ENCODE results near the gene TMEM115. TPM values are rescaled to one million over a fixed set of nuclear protein-coding genes. Genes with fewer than 3 reads are reported as not detected.

TMEM115 gene
- total and polyA plus RNA-seq, 2 of the 4 experiments (the other 2 are of a cell fraction): 35.3 to 47.3 TPM

DNA sequence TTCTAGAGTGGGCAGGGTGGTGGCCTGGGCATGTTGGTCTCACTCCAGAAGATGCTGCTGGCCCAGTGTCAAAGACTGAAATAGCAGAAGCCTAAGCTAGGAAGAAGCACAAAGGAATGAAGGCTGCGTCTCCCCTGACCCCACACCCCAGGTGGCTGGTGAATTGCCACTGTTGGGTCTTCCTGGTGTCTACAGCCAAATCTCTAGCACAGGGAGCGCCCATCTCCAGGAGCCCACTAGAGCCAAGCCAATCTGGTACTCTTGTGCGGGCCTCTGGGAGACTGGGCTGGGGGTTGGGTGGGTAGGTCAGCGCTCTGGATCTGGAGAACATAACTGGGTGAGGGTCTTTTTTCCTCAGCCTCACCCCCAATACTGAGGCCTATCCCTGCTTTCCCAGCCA is 32.2 kb downstream of the TMEM115 start:
- peak overlapping the region; percentile 82; the same call in 1 of the 2 replicates for H3K9ac ChIP-seq (ENCODE audit: low read depth, low read length)
- WGBS, 2 experiments (ENCODE audit: extremely low coverage in 2 of 2, insufficient read length in 1 of 2): no CpG with 5 or more reads among the region's 4 CpGs
- H3K36me3 ChIP-seq (ENCODE audit: control insufficient read depth, insufficient read depth, low read length): peaks cover 31% of the 10 kb centered on the region
- dilution Hi-C loops (cut with HindIII; ENCODE audit: low sequenced_read_pairs, unreplicated experiment) (no loop called here), in situ Hi-C loops (cut with MboI; ENCODE audit: low sequenced_read_pairs) (loop anchor here (25.0 kb wide), 3 partner anchors 1060 to 1835 kb away; partner anchors contain the start of genes ABHD14B, GPR62, MANF and PCBP4), intact Hi-C loops (cut with micrococcal nuclease) (no loop called here)
- peak overlapping the region; percentile 67 for H3K4me3 ChIP-seq (ENCODE audit: insufficient read depth, low read depth, low read length)
- no peak overlapping the region for H2AFZ ChIP-seq (replicated peaks; ENCODE audit: low read length, poor library complexity)
- peaks cover 11% of the 10 kb centered on the region for H3K4me1 ChIP-seq (ENCODE audit: control insufficient read depth, insufficient read depth, low read length)
- H3K18ac ChIP-seq (ENCODE audit: low read depth, low read length): no peak overlapping the region
- no peak for TF ChIP-seq NFE2L2 (IDR thresholded peaks at IDR 0.05; ENCODE audit: low read depth, low read length)
- TF ChIP-seq MAZ (IDR thresholded peaks at IDR 0.05; ENCODE audit: borderline replicate concordance, low read depth, low read length): no peak
- no peak for TF ChIP-seq SMC3 (IDR thresholded peaks at IDR 0.05; ENCODE audit: low read depth, low read length)
- no peak overlapping the region for H4K91ac ChIP-seq (ENCODE audit: insufficient read depth, low read depth, low read length)
- peak overlapping the region in 1 of 2 experiments; percentile 34; a peak in 1 of 4 replicates for H4K8ac ChIP-seq (ENCODE audit: low read depth in 2 of 2, low read length in 2 of 2)
- H4K20me1 ChIP-seq (ENCODE audit: insufficient read depth, low read length): peaks cover 18% of the 10 kb centered on the region
- H3K4me2 ChIP-seq (ENCODE audit: low read depth, low read length): peak overlapping the region; percentile 99
- H3K9me3 ChIP-seq (ENCODE audit: control insufficient read depth, insufficient read depth, low read length): no peaks in the 10 kb centered on the region
- BruUV-seq (replicated peaks): no TSS peak
- H3K4ac ChIP-seq (ENCODE audit: low read depth, low read length): peak overlapping the region; percentile 27; the same call in 1 of the 2 replicates
- POLR2A ChIA-PET (ENCODE audit: unreplicated experiment): no interaction called here
- CTCF ChIA-PET: interaction anchor here (1.4 kb wide), 1 partner anchor 132 kb away, joined by 3 read pairs; no protein-coding TSS in a partner anchor
- H2BK5ac ChIP-seq (ENCODE audit: low read depth, low read length, poor library complexity, severe bottlenecking): no peak overlapping the region
- H2BK20ac ChIP-seq (ENCODE audit: low read depth, low read length): no peak overlapping the region
- H3K56ac ChIP-seq (ENCODE audit: extremely low read depth, insufficient read depth, low read length): no peak overlapping the region
- ATAC-seq (ENCODE audit: low read depth) (no peak), DNase-seq (no peak)
- H2BK120ac ChIP-seq (ENCODE audit: low read depth, low read length): no peak overlapping the region
- no peak overlapping the region for H2BK15ac ChIP-seq (ENCODE audit: low read depth, low read length)
- no peak overlapping the region; the same call in 1 of the 2 replicates for H3K27ac ChIP-seq (ENCODE audit: insufficient read depth, low read length)
- H2AK5ac ChIP-seq (ENCODE audit: low read depth, low read length): peak overlapping the region; percentile 68; the same call in 1 of the 2 replicates
- no peaks in the 10 kb centered on the region for H3K27me3 ChIP-seq (ENCODE audit: control insufficient read depth, insufficient read depth, low read length)
- H3K79me1 ChIP-seq (ENCODE audit: low read depth in 1 of 2, low read length in 2 of 2): peaks cover 32 to 45% of the 10 kb centered on the region in 2 experiments
- no peak overlapping the region for H4K5ac ChIP-seq (ENCODE audit: low read depth, low read length)
- peak overlapping the region; percentile 92 for H2AK9ac ChIP-seq (replicated peaks; ENCODE audit: low read depth, low read length, poor library complexity)
- no peaks in the 10 kb centered on the region for H3K9me1 ChIP-seq (ENCODE audit: insufficient read depth, low read length)
- H3K23ac ChIP-seq (ENCODE audit: low read depth, low read length): no peak overlapping the region
- H3K14ac ChIP-seq (replicated peaks; ENCODE audit: low read depth, low read length): no peak overlapping the region
